Measurements from ENCODE around the gene SLFN12L.
A peak's percentile ranks its signal among the peaks of the same experiment; 100 is the strongest.
"Not testable (repeated sequence)": the region's sequence is repeated elsewhere in the genome, so short reads cannot be mapped to it uniquely, and the experiment has no call there.

SLFN12L gene

DNA sequence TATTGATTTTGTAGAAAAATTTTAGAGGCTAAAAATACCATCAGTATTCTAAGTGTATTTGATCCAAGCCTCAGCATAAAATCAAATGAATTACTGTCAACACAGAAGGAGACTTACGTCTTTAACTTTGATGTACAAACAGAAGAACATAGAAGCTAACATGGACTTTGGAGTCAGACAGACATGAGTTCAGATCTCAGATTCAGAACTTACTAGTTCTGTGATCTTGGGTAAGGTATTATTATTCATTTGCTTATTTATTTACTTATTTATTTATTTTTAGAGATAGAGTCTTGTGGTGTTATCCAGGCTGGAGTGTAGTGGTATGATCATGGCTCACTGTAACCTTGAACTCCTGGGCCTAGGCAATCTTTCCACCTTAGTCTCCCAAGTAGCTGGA, 4.0 kb upstream of the SLFN12L start:
- no peak for DNase-seq

GRCh38 chr17:35540589-35541404, 3.3 kb upstream of the SLFN12L start:
- peak; percentile 58 for DNase-seq

DNA sequence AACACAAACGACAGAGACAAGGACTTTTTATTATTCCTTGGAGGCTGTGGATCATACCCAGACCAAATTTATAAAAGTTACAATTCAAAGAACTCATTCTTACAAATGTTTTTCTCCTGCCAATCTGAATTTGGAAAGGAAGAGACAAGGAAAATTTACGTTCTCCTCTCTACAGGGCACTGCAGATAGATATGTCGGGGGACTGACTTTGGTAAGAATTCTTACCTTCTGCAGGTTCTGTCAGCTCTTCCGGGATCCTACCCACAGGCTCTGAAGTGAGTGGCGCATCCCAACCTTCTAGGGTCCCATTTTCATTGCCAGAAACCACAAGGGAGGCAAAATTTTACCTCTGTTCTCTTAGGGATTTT, 2.2 kb upstream of the SLFN12L start:
- DNase-seq: no peak

DNA sequence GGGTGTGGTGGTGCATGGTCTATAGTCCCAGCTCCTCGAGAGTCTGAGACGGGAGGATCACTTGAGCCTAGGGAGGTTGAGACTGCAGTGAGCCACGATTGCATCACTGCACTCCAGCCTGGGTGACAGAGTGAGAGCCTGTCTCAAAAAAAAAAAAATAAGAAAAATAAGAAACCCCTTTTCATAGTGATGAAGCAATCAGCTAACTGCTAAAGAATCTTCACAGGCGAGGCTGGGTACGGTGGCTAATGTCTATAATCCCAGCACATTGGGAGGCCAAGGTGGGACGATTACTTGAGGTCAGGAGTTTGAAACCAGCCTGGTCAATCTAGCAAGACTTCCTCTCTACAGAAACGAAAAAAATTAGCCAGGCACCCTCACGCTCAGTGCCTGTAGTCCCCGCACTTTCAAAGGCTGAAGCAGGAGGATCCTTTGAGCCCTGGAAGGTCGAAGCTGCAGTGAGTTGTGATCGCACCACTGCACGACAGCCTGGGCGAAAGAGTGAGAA, 760 bp downstream of the SLFN12L start:
- DNase-seq: no peak

GRCh38 chr17:35535406-35535805, 2.1 kb downstream of the SLFN12L start:
- DNase-seq: not testable (repeated sequence)

DNA sequence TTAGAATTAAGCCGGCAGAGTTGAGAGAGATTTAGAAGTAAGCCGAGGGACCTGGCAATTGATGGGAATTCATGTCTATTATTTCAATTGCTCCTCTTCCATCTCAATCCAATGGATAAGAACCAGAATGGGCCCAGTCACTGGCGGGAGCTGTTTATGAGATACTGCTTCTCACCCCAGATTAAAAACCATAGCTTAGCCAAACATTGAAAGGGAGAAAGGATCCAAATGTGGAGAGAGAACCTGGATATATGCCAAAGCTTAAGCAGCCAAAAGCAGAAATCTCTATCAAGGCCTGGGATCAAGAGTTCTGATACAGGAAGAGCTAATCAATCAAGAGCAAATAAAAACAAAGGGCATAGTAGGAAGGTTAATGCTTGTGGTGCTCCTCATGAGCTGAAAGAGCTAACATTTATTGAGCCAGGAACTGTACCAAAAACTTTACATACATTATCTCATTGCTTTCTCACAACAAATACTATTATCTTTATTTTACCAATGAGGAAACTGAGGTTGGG, 2.8 kb downstream of the SLFN12L start:
- no peak for DNase-seq

DNA sequence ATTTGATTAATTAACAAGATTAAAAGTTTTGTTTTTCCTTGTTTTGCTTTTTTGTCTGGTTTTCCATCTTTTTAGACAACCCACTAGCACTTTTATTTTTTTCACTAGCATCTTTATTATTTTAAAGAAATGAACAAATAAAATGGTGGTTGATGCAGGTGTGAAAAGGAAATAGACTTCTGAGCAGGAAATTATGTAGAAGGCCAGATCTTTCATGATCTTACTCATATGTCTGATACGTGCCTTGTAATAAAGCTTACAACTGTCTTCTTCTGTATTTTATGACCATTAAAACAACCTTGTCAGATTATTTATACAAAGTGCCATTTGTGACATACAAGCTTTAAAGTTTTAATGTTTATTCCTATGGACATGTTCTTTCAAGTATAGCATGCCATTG, 6.3 kb downstream of the SLFN12L start:
- DNase-seq: no peak

- peak; percentile 47 for DNase-seq
Measured at GRCh38 chr17:35529866-35530265, 7.6 kb downstream of the SLFN12L start.

GRCh38 chr17:35529326-35529725, 8.2 kb downstream of the SLFN12L start:
- DNase-seq: not testable (repeated sequence)

GRCh38 chr17:35523296-35523695, 14.2 kb downstream of the SLFN12L start:
- DNase-seq: no peak

DNA sequence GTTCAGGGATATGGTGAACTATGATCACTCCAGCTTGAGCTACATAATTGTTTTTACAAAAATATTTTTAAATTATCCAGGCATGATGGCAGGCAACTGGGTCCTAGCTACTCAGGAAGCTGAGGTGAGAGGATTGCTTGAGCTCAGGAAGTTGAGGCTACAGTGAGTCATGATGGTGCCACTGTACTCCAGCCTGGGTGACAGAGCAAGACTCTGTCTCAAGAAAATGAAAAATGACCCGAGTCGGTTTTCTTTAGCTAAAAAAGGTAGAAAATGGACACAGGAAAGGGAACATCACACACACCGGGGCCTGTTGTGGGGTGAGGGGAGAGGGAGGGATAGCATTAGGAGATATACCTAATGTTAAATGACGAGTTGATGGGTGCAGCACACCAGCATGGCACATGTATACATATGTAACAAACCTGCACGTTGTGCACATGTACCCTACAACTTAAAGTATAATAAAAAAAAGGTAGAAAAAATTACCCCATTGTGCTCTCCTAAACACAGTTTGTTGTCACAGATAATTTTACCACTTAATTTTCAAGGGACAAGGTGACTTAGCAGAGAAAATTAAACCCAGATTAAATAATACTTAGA, 15.7 kb downstream of the SLFN12L start:
- peak; percentile 68 for DNase-seq

GRCh38 chr17:35521150-35521549, 16.3 kb downstream of the SLFN12L start:
- DNase-seq: no peak

DNA sequence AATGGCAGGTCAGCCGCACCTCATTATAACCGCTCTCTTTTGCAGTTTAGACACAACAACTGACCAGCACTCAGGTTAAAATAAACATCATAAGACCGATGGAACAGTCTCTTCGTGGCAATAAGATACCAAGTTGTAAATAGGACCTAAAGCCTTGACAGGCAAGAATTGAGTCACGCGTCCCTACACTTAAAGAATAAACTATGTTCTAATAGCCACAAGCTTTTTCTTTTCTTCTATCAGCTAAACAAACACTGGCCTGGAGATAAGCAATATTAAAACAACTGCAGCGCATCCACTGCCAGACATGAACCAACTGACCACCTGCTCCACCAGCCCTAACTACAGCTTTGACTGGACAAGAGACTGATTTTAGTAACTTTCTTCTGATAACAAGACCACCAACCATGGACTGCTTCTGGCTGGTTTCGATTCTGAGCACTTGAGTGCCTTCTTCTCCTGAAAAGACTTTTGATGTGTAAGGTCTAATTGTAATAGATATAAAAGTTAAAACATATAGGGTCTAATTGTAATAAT, 17.5 kb downstream of the SLFN12L start:
- no peak for DNase-seq

- DNase-seq: no peak
Measured at GRCh38 chr17:35519439-35519838, 18.0 kb downstream of the SLFN12L start.

DNA sequence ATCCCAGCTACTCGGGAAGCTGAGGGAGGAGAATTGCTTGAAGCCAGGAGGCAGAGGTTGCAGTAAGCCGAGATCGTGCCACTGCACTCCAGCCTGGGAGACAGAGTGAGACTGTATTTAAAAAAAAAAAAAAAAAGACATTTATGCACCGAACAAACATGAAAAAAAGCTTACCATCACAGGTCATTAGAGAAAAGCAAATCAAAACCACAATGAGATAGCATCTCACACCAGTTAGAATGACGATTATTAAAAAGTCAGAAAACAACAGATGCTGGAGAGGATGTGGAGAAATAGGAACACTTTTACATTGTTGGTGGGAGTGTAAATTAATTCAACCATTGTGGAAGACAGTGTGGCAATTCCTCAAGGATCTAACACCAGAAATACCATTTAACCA, 19.0 kb downstream of the SLFN12L start:
- not testable (repeated sequence) for DNase-seq

GRCh38 chr17:35515027-35515426, 22.5 kb downstream of the SLFN12L start:
- DNase-seq: no peak

DNA sequence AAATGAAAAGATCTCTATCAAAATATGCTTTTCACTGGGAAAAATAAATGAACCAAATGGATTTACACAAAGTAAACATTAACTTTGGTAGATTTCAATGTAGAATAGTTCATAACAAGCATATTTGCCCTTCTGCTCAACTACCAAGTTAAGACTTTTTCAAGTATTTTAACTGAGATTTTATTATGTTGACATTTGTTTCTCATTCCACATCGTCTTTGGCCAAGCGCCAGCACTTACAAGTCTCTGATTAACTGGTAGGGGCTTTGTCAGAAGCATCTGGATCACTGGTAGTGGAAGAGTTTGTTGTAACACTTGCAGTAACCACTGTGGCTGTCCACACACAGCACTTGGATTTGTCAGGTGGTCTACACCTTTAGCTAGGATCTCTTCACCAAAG, 22.9 kb downstream of the SLFN12L start:
- DNase-seq: no peak

GRCh38 chr17:35510052-35510451, 27.4 kb downstream of the SLFN12L start:
- no peak for DNase-seq

DNA sequence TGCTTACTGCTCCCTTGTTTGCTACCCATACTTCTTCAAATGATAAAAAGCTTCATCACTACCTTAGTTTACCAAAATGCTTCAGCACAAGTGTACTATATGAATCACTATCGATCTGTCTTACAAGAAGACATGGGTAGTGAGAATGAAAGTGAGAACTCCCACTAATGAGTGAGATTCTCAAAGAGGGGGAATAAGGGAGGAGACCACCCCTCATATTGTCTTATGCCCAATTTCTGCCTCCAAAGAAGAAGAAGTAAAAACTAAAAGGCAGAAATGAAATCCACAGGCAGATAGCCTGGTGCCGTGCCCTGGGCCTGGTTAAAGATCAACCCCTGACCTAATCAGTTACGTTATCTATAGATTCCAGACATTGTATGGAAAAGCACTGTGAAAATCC, 29.8 kb downstream of the SLFN12L start:
- not testable (repeated sequence) for DNase-seq

GRCh38 chr17:35499548-35499947, 37.9 kb downstream of the SLFN12L start:
- DNase-seq: no peak

DNA sequence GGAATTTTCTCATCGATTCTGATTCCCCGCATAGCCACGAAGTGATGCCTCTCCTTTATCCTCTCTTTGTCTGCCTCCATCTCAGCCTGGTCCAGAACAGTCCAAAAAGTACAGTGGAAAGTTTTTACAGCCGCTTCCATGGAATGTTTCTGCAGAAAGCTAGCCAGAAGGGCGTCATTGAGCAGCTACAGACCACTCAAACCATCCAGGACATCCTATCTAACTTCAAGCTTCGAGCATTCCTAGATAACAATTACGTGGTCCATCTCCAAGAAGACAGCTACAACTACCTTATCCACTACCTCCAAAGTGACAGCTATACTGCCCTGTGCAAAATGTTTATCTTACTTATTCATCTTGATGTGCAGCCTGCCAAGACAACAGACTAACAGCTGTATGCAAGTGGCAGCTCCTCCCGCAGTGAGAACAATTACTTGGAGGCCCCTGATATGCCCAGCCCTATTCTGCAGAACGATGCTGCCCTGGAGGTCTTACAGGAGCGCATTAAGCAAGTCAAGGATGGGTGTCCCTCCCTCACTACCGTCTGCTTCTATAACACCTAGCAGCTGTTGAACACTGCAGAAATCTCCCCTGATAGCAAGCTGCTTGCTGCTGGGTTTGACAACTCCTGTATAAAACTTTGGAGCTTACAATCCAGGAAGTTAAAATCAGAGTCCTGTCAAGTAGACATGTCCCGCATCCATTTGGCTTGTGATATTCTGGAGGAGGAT, 38.9 kb downstream of the SLFN12L start:
- no peak for DNase-seq

DNA sequence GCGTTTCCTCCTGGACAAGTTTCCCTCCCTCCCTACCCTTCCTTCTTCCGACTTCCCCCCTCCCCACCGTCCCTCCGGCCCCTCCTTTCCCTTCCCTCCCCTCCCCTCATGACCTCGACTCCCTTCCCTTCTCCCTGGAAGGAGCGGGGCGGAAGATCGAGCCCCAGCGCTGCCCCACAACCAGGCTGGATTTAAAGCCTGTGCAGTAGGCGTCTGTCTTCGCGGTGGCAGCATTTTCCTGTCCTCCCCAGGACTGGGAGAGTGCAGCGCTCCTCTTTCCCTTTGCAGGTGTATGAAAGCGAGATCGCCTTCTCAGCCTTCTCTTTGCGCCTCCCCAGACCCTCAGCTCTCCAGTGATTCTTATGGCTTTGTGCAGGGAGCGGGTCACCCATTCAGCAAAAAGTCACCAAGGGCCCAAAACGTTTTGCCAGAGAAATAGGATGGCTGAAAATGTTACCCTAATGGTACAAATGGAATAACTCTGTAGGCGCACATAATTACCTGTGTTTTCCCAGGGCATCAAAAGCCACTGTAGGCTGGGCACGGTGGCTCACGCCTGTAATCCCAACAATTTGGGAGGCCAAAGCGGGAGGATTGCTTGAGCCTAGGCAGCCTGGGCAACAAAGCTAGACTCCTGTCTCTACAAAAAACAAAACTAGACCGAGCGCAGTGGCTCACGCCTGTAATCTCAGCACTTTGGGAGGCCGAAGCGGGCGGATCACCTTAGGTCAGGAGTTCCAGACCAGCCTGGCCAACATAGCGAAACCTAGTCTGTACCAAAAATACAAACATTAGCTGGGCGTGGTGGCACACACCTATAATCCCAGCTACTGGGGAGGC, 40.8 kb downstream of the SLFN12L start:
- no peak for DNase-seq
